ENCODE results near the gene CPTP. TPM values are rescaled to one million over a fixed set of nuclear protein-coding genes. Genes with fewer than 3 reads are reported as not detected.
A peak's percentile ranks its signal among the peaks of the same experiment; 100 is the strongest.

Gene CPTP
- total RNA-seq, 1 donor from 2014 or later: 1.0 TPM

DNA sequence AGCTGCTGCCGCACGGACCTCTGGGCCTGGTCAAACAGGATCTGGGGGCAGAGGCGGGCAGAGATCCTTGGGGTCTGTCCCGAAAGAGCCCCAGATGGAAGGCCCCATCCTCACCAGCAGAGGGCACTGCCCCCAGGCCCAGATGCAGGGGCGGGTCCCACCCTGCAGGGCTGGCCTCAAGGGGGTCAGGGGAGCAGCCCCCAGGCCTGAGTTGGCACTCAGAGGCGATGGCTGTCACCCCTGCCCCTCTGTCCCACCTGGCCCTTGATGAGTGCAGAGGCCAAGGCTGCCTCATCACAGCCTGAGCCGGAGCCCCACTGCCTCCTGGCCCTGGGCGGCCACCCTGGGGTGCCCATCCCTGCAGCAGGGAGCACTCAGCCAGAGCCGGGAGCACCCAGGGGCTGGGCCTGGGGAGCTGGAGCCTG, 22.6 kb upstream of the CPTP start:
- Histone ChIP-seq H3K27me3 (no peaks in the 10 kb centered on the region), H3K79me2 (ENCODE audit: low read depth) (peaks cover 5% of the 10 kb centered on the region), H3K4me2 (no peak overlapping the region), H3K9ac (no peak overlapping the region), H3K36me3 (no peaks in the 10 kb centered on the region), H2AFZ (replicated peaks) (no peak overlapping the region), H3F3A (ENCODE audit: low read depth) (peaks cover 11% of the 10 kb centered on the region), H3K4me1 (peaks cover 24% of the 10 kb centered on the region), H3K27ac (no peak overlapping the region), H3K4me3 (no peak overlapping the region), H3K9me3 (ENCODE audit: low read depth) (no peaks in the 10 kb centered on the region), H4K20me1 (ENCODE audit: low read depth) (peaks cover 57% of the 10 kb centered on the region)
- Mint-ChIP-seq H3K4me3 (no peak overlapping the region), H3K9me3 (no peaks in the 10 kb centered on the region), H3K36me3 (no peaks in the 10 kb centered on the region), H3K27me3 (ENCODE audit: insufficient read depth, low read depth) (peaks cover 4% of the 10 kb centered on the region), H3K4me1 (peaks cover 17% of the 10 kb centered on the region), H3K27ac (no peak overlapping the region)
- no peak for TF ChIP-seq EZH2 (IDR thresholded peaks at IDR 0.05)
- TF ChIP-seq, protein P1, sequence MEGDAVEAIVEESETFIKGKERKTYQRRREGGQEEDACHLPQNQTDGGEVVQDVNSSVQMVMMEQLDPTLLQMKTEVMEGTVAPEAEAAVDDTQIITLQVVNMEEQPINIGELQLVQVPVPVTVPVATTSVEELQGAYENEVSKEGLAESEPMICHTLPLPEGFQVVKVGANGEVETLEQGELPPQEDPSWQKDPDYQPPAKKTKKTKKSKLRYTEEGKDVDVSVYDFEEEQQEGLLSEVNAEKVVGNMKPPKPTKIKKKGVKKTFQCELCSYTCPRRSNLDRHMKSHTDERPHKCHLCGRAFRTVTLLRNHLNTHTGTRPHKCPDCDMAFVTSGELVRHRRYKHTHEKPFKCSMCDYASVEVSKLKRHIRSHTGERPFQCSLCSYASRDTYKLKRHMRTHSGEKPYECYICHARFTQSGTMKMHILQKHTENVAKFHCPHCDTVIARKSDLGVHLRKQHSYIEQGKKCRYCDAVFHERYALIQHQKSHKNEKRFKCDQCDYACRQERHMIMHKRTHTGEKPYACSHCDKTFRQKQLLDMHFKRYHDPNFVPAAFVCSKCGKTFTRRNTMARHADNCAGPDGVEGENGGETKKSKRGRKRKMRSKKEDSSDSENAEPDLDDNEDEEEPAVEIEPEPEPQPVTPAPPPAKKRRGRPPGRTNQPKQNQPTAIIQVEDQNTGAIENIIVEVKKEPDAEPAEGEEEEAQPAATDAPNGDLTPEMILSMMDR (IDR thresholded peaks at IDR 0.05): peak; percentile 59
- DNase-seq (ENCODE audit: low spot score): no peak

DNA sequence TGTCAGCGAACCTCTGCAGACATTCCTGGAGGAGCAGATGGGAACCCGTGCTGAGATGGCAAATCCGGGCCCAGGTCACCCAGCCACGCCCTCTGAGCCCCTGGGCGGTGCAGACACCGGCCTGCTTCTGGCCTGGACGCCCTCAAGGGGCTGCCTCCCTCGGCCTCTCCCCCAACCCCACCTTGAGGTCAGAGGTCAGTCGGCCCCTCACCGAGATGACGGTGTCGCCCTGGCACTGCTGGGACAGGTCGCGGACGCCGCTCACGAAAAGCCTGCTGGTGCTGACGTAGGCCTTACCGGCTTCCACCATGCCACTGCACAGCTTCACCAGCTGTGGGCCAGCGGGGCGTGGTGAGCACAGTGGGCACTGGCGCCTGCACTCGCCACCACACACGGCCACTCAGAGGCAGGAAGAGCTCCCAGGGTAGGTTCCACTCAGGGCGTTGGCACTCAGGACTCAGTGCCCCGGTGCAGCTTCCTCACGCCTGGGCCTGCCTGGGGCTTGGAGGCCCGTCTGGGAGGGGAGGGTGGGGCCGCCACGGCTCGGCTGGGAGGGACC, 21.6 kb upstream of the CPTP start:
- Mint-ChIP-seq H3K4me3 (no peak overlapping the region), H3K9me3 (no peaks in the 10 kb centered on the region), H3K27me3 (ENCODE audit: insufficient read depth, low read depth) (peaks cover 4% of the 10 kb centered on the region), H3K36me3 (no peaks in the 10 kb centered on the region), H3K27ac (no peak overlapping the region), H3K4me1 (peaks cover 18% of the 10 kb centered on the region)
- H3K9me3 ChIP-seq (ENCODE audit: low read depth): no peaks in the 10 kb centered on the region
- no peak for TF ChIP-seq EZH2 (IDR thresholded peaks at IDR 0.05)
- no peak for TF ChIP-seq EZH2phosphoT487 (IDR thresholded peaks at IDR 0.05)
- TF ChIP-seq, protein P1 (IDR thresholded peaks at IDR 0.05): no peak
- no peaks in the 10 kb centered on the region for H3K27me3 ChIP-seq
- H3K4me1 ChIP-seq: peaks cover 27% of the 10 kb centered on the region
- no peaks in the 10 kb centered on the region for H3K36me3 ChIP-seq
- peaks cover 5% of the 10 kb centered on the region for H3K79me2 ChIP-seq (ENCODE audit: low read depth)
- no peak overlapping the region for H3K9ac ChIP-seq
- no peak overlapping the region for H3K4me3 ChIP-seq
- peaks cover 12% of the 10 kb centered on the region for H3F3A ChIP-seq (ENCODE audit: low read depth)
- no peak overlapping the region for H3K4me2 ChIP-seq
- no peak overlapping the region for H2AFZ ChIP-seq (replicated peaks)
- H4K20me1 ChIP-seq (ENCODE audit: low read depth): peaks cover 57% of the 10 kb centered on the region
- no peak overlapping the region for H3K27ac ChIP-seq
- DNase-seq (ENCODE audit: low spot score): no peak

GRCh38 chr1:1303736-1304135, 20.9 kb upstream of the CPTP start:
- no peak overlapping the region for H3K4me3 Mint-ChIP-seq
- H3K4me1 Mint-ChIP-seq: peaks cover 18% of the 10 kb centered on the region
- Histone ChIP-seq H3K79me2 (ENCODE audit: low read depth) (peaks cover 5% of the 10 kb centered on the region), H3K4me1 (peaks cover 27% of the 10 kb centered on the region), H3F3A (ENCODE audit: low read depth) (peaks cover 13% of the 10 kb centered on the region), H3K36me3 (no peaks in the 10 kb centered on the region), H4K20me1 (ENCODE audit: low read depth) (peaks cover 56% of the 10 kb centered on the region), H3K9me3 (ENCODE audit: low read depth) (no peaks in the 10 kb centered on the region), H3K4me2 (no peak overlapping the region), H3K27me3 (peaks cover 1% of the 10 kb centered on the region), H2AFZ (replicated peaks) (no peak overlapping the region), H3K4me3 (no peak overlapping the region), H3K27ac (no peak overlapping the region), H3K9ac (no peak overlapping the region)
- H3K9me3 Mint-ChIP-seq: no peaks in the 10 kb centered on the region
- H3K36me3 Mint-ChIP-seq: no peaks in the 10 kb centered on the region
- DNase-seq (ENCODE audit: low spot score): no peak
- H3K27ac Mint-ChIP-seq: no peak overlapping the region
- peaks cover 4% of the 10 kb centered on the region for H3K27me3 Mint-ChIP-seq (ENCODE audit: insufficient read depth, low read depth)
- TF ChIP-seq, protein P1 (IDR thresholded peaks at IDR 0.05): no peak
- no peak for TF ChIP-seq EZH2phosphoT487 (IDR thresholded peaks at IDR 0.05)

Data from neural progenitor cell (in vitro differentiated cells).